ENCODE results near the gene NKD1.

DNA sequence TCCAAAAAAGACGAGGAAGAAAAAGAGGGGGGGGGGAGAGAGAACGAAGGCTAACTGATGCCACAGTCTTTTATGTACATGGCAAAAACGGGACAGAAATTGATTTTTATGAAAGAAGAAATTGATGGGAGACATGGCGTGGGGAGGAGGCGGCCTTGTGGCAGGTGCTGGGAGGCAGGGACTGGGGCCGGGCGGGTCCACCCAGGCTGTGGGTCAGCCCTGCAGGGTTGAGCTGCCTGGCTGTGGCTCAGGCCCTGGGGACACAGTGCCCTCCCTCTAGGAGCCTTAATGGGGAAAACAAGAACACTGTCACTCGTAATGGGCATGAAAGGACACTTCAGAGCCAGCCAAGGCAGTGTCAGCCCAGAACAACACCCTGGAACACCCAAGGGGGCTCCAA is 98.1 kb downstream of the NKD1 start:
- TF ChIP-seq CTCF (IDR thresholded peaks at IDR 0.05), result no peak
- TF ChIP-seq POLR2AphosphoS5 (IDR thresholded peaks at IDR 0.05), result no peak
- no peak for TF ChIP-seq POLR2A (IDR thresholded peaks at IDR 0.05)
